Forelimb muscle (tissue), 1 donor: Measurements from ENCODE around the gene MAL. TPM values are rescaled to one million over a fixed set of nuclear protein-coding genes. Genes with fewer than 3 reads are reported as not detected.

ENCODE experiments used
- DNase-seq: peaks from one replicate; pipeline ENCODE4 v3.0.0-alpha.2; 2013; ENCODE audit warnings: low read depth
- polyA plus RNA-seq: library from polyadenylated mRNA; unstranded; fragments of 120-200 nt; gene quantifications from one replicate; pipeline ENCODE4 v1.2.1, GENCODE V29; 2013; ENCODE audit not compliant: insufficient read length

MAL gene
- polyA plus RNA-seq, 1 donor: 2.5 TPM

DNA sequence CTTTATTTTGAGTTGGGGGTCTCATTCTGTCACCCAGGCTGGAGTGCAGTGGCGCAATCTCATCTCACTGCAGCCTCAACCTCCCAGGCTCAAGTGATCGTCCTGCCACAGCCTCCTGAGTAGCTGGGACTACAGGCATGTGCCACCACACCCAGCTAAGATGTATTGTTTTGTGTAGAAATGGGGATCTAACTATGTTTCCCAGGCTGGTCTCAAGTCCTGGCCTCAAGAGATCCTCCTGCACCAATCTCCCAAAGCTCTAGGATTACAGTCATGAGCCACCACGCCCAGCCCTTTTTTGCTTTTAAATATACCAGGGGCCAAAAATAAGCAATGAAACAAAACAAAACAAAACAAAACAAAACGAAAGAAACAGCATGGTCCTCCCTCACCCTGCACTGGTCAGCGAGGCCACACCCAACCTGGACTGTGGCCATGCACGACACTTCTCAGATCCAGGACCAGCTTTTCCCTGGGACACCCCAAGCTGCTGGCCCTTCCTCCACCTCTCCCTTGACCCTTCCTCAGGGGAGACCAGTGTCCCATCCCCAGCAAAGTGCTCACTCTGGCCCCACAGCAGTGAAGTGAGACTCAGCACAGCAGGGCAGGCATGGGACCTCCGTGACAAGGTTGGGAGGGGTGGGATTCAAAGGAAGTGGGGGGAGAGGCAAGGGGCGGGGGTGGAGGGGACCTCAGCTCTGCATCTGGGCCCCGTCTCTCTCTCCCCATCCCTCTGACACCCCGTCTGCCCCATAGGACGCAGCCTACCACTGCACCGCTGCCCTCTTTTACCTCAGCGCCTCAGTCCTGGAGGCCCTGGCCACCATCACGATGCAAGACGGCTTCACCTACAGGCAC is 23.5 kb downstream of the MAL start:
- no peak for DNase-seq

GRCh38 chr2:95049683-95049955 is 24.1 kb downstream of the MAL start:
- no peak for DNase-seq

DNA sequence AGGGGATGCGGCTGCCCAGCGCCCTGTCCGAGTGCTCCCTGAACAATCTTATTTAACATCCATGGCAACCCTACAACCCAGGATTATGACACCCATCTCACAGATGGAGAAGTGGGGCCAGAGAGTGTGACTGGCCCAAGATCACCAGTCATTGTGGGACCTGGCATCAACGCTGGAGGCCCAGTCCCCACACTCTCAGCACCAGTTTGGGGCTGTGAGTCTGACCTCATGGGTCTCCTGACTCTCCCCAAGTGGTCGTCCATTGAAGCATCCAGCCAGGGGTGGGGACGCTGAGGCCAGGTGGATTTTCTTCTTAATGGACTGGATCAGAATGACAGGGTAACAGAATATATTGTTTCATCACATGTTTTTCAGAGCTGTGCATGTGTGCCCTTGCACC is 24.5 kb downstream of the MAL start:
- no peak for DNase-seq

DNA sequence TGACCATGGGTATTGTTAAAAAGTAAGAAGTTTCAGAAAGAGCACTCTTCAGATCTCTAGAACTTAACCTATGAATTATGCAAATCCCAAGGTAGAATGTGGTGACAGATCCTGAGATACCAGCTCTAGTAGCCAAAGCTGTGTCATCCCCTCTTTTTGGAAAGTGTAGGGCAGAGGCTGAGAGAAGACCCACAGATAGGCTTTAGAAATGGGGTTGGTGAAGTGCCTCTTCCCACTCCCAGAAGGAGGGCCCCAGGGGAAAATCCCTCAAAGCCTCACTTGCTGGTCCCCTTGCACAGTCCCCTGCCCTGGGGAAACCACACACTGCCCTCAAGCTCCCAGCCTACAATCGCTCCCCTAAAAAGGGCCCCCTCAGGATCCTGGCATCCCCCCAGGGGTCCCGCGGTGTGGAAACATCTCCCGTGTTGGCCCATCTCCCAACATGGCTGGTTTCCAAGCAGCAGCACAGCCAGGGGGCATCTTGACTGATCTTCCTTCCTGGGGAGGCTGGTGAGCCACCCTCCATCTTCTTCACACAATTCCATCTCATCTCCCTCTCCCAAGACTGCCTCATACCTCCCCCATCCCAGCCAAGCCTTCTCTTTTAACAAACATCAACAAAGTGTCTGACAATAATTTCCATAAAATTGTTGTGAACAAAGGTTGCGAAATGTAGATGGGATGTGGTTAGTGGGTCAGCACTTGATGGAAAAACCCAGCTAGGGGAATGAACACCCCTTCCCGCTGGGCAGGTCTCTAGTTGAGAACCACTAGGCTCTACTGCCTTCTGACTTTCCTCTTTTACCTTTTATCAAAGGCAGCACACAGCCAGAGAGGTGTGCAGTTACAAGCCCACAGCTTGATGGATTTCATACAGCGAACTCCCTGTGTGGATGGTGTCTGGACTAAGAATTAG is 25.1 kb downstream of the MAL start:
- no peak for DNase-seq

DNA sequence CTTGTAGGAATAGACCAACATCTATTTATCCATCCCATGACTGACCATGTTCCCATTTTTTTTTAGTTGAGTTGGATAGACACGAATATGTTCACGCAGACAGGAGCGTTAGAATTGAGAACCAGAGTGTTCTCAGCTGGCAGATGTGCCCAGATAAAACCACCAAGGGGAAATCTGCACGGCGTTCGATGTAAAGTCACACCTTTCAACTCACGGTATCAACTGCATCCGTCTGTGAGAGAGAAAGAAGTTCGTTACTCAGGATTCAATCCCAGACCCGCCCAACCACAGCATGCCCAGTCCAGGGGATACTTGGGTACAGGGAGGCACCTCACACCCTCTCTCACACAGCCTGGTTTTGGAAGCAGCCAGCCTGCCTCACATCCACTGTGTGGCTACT is 26.1 kb downstream of the MAL start:
- DNase-seq: no peak

GRCh38 chr2:95052307-95052706 is 26.8 kb downstream of the MAL start:
- no peak for DNase-seq

DNA sequence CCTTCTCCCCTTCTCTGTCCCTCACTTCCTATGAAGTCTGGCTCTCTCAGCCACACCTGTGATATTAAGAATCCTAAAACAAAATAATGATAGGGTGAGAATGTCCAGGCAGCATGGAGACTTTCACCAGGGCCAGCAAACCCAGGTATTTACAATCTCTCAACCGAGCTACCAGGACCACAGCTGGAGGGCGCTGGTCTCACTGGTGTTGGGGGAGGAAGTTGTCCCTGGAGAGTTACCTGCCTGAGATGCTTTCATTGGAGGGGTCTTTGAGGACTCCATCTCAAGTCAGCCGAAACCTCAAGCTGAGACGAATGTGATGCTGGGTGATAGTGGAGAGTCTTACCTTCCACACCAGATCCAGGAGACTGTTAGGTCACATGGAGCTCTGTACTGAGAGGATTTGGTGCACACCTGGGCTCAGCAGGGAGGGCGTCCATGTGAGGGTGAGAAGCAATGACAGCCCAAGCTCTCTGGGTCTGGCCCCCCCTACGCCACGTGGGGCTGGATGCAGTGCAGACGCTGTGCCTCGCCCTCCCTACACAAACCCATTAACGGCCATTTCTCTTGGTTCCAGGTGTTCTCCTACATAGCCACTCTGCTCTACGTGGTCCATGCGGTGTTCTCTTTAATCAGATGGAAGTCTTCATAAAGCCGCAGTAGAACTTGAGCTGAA is 27.4 kb downstream of the MAL start:
- DNase-seq: no peak

GRCh38 chr2:95053543-95053942 is 28.0 kb downstream of the MAL start:
- no peak for DNase-seq

- no peak for DNase-seq
Measured at GRCh38 chr2:95054016-95054415, 28.5 kb downstream of the MAL start.

- no peak for DNase-seq
Measured at GRCh38 chr2:95055262-95055661, 29.8 kb downstream of the MAL start.

- DNase-seq: no peak
Measured at GRCh38 chr2:95056044-95056443, 30.5 kb downstream of the MAL start.

DNA sequence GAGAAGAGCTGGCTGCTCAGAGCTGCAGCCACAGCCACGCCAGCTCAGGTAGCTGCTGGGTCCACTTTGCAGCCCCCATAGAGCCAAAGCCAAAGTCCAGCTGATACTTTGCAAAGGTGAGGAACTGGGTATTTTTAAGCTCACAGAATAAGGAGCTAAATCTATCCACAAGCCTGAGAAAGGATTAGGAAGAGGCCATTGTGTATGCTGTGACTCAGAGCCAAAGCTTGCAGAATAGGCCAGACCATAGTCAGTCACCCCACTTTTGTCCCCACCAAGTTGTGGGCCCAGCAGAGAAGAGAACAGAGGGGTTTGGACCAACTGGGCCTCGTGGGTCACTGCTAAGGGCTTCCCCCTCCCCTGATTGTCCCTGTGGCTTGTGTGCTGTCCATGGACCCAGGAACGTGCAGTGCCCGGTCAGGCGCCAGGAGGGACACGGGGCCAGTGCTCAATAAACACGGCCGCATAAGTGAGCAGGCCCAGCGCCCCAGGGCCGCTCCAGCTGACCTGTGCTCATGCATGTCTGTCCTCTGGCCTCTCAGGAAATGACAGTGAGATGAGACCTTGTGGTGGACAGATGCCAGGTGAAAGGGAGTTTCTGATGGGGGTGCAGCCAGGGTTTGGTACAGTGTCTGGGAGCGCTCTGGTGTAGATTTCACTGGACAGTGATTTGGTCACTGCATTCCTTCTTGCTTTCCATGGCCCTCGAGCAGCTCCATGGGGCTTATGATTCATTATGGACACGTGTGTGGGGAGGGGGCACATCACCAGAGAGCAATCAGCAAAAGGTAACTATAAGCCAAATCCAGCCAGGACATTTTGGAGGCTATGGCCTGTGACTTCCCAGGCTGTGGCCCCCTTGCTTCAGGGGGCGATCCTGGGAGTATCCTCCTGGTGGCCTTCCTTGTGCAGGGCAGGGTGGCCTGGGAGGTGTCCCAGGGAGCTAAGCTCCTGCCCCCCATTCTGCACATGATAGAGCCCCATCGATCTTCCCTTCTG is 31.3 kb downstream of the MAL start:
- no peak for DNase-seq

DNA sequence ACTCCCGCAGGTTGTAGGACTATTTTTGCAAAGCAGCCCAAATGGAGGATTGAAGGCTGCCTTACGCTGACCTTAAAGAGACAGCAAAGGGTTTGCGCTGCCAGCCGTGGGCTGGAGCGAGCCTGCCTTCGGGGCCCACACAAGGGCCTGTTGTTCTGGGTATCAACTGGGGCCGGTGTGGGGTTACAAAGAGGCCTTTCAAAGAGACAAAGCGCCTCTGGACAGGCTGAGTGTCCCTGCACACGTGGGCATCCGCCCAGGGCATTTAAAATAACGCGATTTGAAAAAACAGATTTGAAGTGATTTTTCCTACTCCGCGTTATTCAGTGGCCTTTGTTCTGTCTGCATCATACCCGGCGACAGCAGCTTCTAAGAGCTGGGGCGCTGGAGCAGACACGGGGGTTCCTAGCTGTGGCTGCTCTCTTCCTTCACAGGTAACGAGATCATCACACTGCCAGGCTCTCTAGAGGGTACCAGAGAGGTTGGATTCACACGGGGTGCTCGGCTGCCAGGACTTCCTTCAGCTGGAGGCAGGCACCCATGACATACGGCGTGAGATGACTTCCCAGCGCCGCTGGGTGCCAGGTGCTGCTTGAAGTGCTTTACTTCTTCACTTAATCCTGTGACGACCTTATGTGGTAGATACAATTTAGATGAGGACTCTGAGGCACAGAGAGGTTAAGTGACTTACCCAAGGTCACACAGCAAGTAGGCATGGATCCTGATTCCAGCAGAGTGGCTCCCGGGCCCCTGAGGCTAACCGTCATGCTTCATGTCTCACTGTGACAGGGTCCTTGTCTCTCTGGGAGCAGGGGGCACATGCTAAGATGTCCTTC is 32.2 kb downstream of the MAL start:
- DNase-seq: no peak

DNA sequence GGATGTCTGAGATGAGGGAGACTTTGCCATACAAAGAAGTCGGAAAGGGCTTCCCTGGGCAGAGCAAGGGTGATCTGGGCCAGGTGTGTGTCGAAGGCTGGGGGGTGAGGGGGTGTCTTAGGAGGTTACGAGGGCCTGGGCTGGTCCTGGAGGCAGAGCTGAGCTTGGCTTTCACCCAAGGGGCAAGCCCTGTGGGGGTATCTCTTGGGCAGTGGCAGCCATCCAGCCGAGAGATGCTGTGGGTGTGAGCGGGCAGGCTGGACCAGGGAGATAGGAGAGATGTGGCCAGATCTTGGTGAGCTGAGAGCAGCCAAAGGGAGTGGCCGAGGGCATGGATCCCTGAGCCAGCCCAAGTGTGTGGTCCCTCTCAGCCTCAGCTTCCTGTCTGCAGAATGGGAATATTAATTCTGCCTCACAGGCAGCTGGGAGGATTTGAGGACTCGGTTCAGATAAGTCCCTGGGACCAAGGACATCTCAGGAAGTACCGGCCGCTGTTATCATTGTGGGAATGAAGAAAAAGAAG is 33.0 kb downstream of the MAL start:
- DNase-seq: no peak

DNA sequence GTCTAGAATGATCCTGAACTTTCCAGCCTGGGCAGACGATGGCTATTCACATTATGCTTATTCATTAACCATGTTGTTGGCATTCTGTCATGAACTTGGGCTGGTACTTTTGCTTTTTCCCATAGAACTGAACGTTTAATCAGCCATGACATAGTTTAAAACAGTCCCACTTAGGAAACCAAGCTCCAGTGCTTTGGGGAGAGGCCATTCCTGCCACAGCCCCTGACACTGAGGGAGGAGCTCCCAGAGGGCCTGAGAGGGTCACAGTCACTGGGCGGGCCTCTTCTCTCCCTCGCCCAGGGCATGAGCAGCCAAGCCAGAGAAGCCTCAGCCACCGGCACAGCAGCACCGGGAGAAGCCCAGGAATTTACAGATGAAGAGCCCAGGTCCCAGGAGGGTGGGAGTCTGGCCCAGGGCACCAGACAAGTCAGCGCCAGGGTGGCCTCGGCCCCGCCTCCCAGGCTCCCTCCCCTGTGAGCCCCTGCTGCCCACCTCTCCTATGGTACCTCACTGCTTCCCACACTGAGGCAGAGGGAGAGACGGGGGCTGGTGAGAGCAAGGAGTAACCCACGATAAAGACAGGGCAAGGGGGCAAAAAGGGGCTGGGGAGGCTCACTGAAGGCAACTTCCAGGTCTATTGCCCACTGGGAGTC is 33.6 kb downstream of the MAL start:
- no peak for DNase-seq

DNA sequence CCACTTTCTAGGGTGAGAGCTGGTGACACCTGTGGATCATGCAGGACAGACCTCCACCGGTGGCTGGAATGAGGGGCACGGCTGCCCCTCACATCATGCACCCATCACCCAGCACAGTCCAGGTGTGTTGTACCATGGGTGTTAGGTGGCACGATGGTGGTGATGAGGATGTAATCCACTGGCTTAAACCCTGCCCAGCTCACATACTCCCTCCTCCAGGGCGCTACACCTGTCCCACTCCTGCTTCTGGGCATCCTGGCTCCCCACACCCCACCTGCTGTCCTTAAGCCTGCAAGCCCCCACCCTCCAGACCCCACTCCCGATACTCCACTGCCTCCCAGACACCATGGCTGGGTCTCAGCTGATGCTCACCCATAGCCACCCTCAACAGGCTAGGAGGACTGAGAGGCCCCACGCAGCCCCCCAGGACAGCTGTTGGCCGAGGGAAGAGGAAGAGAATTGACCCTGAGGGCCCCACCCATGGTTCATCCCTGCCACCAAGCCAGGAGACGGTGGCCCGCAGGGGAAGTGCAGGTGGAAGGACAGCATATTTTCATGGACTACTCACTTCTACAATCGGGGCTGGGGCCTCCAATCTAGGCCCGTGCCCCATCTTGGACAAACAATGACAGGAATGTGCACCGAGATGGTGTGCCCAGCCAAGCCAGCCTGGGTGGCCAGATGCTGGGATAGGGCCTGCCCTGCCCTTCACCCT is 34.3 kb downstream of the MAL start:
- DNase-seq: no peak

GRCh38 chr2:95060446-95061118 is 35.1 kb downstream of the MAL start:
- DNase-seq: no peak

DNA sequence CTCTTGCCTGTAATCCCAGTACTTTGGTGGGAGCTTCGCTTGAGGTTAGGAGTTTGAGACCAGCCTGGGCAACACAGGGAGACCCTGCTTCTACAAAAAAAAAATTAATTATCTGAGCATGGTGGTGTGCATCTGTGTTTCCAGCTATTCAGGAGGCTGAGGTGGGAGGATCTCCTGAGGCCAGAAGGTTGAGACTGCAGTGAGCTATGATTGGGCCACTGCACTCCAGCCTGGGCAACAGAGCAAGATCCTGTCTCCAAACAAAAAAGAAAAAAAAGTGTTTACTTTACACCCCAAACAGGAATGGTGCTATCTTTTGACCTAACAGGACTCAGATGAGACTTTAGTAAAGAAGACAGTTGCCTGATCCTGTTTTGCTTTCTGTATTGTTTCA is 35.6 kb downstream of the MAL start:
- no peak for DNase-seq
